Endothelial cell of umbilical vein (primary cell): Measurements from ENCODE around the gene SNAPC2.

Experiments
- CTCF ChIP-seq, 2 donors: IDR thresholded peaks; 1 replicate in 1 of 2; 2 replicates in 1 of 2; pipeline ENCODE4 v1.5.1; 2011; ENCODE audit warnings: low read length in 2 of 2, mild to moderate bottlenecking in 2 of 2, moderate library complexity in 2 of 2, control low read depth in 1 of 2, inconsistent platforms in 1 of 2, low read depth in 1 of 2; ENCODE audit not compliant: insufficient read depth in 1 of 2; ENCODE audit errors: extremely low read depth in 1 of 2
- EZH2 ChIP-seq: IDR thresholded peaks from 2 replicates; pipeline ENCODE4 v1.6.1; 2012; ENCODE audit warnings: borderline replicate concordance, low read depth, mild to moderate bottlenecking, moderate library complexity, low read length, inconsistent platforms; ENCODE audit not compliant: severe bottlenecking
- MYC ChIP-seq: IDR thresholded peaks from one replicate; pipeline ENCODE4 v1.6.1; 2011; ENCODE audit warnings: mild to moderate bottlenecking, low read depth, low read length
- POLR2A ChIP-seq: IDR thresholded peaks from 2 replicates; pipeline ENCODE4 v1.6.1; 2012; ENCODE audit warnings: low read depth, mild to moderate bottlenecking, control low read depth, low read length
- POLR2AphosphoS5 ChIP-seq: IDR thresholded peaks from 2 replicates; pipeline ENCODE4 v1.6.1; 2012; ENCODE audit warnings: low read depth, mild to moderate bottlenecking, control low read depth, low read length, moderate library complexity; ENCODE audit not compliant: insufficient read depth

GRCh38 chr19:7940841-7941240 is 20.7 kb downstream of the SNAPC2 start:
- TF ChIP-seq MYC: no peak
- TF ChIP-seq EZH2: no peak
- no peak for TF ChIP-seq POLR2AphosphoS5
- TF ChIP-seq POLR2A: no peak
- TF ChIP-seq CTCF (IDR thresholded peaks at IDR 0.05; ENCODE audit: extremely low read depth in 1 of 2, insufficient read depth in 1 of 2, low read depth in 1 of 2, low read length in 2 of 2): no peak
